ENCODE results near the gene SLC1A7. TPM values are rescaled to one million over a fixed set of nuclear protein-coding genes. Genes with fewer than 3 reads are reported as not detected.

Gene SLC1A7
- total and polyA plus RNA-seq, 2 of the 13 experiments (the other 11 are each of a cell fraction or from before 2014, with no cell fraction given): 0.04 to 2.0 TPM

DNA sequence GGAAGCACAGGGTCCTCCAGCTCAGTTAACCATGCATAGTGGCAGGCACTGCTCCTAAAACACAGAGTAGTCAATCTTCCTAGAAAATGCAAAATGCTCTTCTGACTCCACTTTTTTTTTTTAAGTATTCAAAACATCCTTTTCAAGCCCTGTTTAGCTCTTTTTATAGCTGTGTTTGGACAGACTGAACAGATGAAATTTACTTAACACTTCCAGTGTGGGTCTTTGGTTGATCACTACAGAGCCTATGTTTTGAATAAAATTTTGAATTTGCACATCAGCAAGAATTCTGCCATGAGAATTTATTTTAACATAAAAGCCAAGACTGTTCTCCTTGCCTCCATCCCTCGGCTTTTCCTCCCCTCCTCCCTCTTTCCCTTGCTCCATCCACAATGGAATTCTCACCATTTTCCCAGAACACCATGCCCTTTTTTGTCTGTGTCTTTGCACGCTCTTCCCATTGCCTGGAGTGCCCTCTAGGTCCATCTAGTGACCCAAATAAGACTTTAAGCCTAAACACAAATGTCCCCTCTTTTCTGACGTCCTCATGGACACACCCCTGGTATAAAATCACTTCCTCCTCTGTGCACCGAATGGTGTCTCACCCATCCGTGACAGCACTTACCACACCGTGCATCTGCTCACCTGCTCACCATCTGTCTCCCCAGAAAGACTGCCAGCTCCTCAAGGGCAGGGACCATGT is 30.1 kb upstream of the SLC1A7 start (continued):
- no peak for TF ChIP-seq ZNF343 (CRISPR knock-in tag; IDR thresholded peaks at IDR 0.05)
- peak; percentile 58 for TF ChIP-seq SMC3 (IDR thresholded peaks at IDR 0.05; ENCODE audit: low read length)
- TF ChIP-seq NCOA1 (CRISPR knock-in tag; IDR thresholded peaks at IDR 0.05): no peak
- TF ChIP-seq RFXAP (CRISPR knock-in tag; IDR thresholded peaks at IDR 0.05; ENCODE audit: borderline replicate concordance): no peak
- no peak; the same call in 1 of the 2 replicates for TF ChIP-seq CREB1 (IDR thresholded peaks at IDR 0.05)
- TF ChIP-seq CREB1 (CRISPR knock-in tag; IDR thresholded peaks at IDR 0.05): peak; percentile 52; the same call in 1 of the 2 replicates
- TF ChIP-seq RAD21 (CRISPR knock-in tag; IDR thresholded peaks at IDR 0.05): peak; percentile 23; the same call in 1 of the 2 replicates
- peak; percentile 47; the same call in 1 of the 2 replicates for TF ChIP-seq ZNF263 (CRISPR knock-in tag; IDR thresholded peaks at IDR 0.05)
- 0 out of 2 replicates have a peak, but pooled peaks have one; percentile 66 for TF ChIP-seq SRF (IDR thresholded peaks at IDR 0.05; ENCODE audit: low read depth, low read length)
- no peak for TF ChIP-seq ZFX (CRISPR knock-in tag; IDR thresholded peaks at IDR 0.05; ENCODE audit: low read depth)
- TF ChIP-seq, protein P1, sequence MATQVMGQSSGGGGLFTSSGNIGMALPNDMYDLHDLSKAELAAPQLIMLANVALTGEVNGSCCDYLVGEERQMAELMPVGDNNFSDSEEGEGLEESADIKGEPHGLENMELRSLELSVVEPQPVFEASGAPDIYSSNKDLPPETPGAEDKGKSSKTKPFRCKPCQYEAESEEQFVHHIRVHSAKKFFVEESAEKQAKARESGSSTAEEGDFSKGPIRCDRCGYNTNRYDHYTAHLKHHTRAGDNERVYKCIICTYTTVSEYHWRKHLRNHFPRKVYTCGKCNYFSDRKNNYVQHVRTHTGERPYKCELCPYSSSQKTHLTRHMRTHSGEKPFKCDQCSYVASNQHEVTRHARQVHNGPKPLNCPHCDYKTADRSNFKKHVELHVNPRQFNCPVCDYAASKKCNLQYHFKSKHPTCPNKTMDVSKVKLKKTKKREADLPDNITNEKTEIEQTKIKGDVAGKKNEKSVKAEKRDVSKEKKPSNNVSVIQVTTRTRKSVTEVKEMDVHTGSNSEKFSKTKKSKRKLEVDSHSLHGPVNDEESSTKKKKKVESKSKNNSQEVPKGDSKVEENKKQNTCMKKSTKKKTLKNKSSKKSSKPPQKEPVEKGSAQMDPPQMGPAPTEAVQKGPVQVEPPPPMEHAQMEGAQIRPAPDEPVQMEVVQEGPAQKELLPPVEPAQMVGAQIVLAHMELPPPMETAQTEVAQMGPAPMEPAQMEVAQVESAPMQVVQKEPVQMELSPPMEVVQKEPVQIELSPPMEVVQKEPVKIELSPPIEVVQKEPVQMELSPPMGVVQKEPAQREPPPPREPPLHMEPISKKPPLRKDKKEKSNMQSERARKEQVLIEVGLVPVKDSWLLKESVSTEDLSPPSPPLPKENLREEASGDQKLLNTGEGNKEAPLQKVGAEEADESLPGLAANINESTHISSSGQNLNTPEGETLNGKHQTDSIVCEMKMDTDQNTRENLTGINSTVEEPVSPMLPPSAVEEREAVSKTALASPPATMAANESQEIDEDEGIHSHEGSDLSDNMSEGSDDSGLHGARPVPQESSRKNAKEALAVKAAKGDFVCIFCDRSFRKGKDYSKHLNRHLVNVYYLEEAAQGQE (IDR thresholded peaks at IDR 0.05; ENCODE audit: borderline replicate concordance in 1 of 2, low read depth in 1 of 2, low read length in 2 of 2): no peak
- TF ChIP-seq ZNF143 (CRISPR knock-in tag; IDR thresholded peaks at IDR 0.05): 0 out of 2 replicates have a peak, but pooled peaks have one; percentile 26
- TF ChIP-seq MIER3 (CRISPR knock-in tag; IDR thresholded peaks at IDR 0.05; ENCODE audit: borderline replicate concordance): 0 out of 2 replicates have a peak, but pooled peaks have one; percentile 15
- TF ChIP-seq, protein P2, sequence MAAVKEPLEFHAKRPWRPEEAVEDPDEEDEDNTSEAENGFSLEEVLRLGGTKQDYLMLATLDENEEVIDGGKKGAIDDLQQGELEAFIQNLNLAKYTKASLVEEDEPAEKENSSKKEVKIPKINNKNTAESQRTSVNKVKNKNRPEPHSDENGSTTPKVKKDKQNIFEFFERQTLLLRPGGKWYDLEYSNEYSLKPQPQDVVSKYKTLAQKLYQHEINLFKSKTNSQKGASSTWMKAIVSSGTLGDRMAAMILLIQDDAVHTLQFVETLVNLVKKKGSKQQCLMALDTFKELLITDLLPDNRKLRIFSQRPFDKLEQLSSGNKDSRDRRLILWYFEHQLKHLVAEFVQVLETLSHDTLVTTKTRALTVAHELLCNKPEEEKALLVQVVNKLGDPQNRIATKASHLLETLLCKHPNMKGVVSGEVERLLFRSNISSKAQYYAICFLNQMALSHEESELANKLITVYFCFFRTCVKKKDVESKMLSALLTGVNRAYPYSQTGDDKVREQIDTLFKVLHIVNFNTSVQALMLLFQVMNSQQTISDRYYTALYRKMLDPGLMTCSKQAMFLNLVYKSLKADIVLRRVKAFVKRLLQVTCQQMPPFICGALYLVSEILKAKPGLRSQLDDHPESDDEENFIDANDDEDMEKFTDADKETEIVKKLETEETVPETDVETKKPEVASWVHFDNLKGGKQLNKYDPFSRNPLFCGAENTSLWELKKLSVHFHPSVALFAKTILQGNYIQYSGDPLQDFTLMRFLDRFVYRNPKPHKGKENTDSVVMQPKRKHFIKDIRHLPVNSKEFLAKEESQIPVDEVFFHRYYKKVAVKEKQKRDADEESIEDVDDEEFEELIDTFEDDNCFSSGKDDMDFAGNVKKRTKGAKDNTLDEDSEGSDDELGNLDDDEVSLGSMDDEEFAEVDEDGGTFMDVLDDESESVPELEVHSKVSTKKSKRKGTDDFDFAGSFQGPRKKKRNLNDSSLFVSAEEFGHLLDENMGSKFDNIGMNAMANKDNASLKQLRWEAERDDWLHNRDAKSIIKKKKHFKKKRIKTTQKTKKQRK (IDR thresholded peaks at IDR 0.05; ENCODE audit: low read length): no peak
- no peak for TF ChIP-seq MED8 (CRISPR knock-in tag; IDR thresholded peaks at IDR 0.05; ENCODE audit: insufficient replicate concordance)
- TF ChIP-seq SRSF4 (IDR thresholded peaks at IDR 0.05; ENCODE audit: low read depth, low read length, poor library complexity, severe bottlenecking): no peak
- no peak for TF ChIP-seq EHMT2 (IDR thresholded peaks at IDR 0.05; ENCODE audit: borderline replicate concordance, low read depth, low read length)
- no peak for TF ChIP-seq SMYD3 (CRISPR knock-in tag; IDR thresholded peaks at IDR 0.05)
- TF ChIP-seq MAFG (CRISPR knock-in tag; IDR thresholded peaks at IDR 0.05): no peak
- TF ChIP-seq, protein P3, sequence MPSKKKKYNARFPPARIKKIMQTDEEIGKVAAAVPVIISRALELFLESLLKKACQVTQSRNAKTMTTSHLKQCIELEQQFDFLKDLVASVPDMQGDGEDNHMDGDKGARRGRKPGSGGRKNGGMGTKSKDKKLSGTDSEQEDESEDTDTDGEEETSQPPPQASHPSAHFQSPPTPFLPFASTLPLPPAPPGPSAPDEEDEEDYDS (CRISPR knock-in tag; IDR thresholded peaks at IDR 0.05): peak; percentile 31; the same call in 1 of the 2 replicates

Data from HepG2 (cell line).